ENCODE measurements around the gene GABRR3. TPM values are rescaled to one million over a fixed set of nuclear protein-coding genes. Genes with fewer than 3 reads are reported as not detected.
A peak's percentile ranks its signal among the peaks of the same experiment; 100 is the strongest.
"Not testable (repeated sequence)": the region's sequence is repeated elsewhere in the genome, so short reads cannot be mapped to it uniquely, and the experiment has no call there.

GABRR3 gene
- total RNA-seq, 2 experiments from 2014 or later = not detected

DNA sequence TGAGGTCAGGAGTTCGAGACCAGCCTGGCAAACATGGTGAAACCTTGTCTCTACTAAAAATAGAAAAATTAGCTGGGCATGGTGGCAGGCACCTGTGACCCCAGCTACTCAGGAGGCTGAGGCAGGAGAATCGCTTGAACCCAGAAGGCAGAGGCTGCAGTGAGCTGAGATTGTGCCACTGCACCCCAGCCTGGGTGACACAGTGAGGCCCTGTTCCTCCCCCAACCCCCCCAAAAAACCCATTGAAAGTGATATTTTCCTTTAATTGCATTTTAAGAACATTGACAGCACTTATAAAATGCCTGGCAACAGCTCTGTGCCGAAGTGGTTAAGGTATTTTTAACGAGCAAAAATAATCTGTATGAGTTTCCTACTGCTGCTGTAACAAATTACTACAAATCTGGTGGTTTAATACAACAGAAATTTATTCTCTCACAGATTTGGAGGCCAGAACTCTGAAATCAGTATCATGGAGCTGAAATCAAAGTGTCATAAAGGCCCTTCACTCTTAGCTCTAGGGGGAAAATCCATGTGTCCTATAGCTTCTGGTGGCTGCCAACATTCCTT is 24.1 kb downstream of the GABRR3 start:
- intact Hi-C loops (cut with micrococcal nuclease; ENCODE audit: unreplicated experiment); H3K4me2 ChIP-seq (ENCODE audit: low read length); H3K9me2 ChIP-seq (ENCODE audit: insufficient read depth, low read length); H3K9me3 ChIP-seq (ENCODE audit: low read length); H3K79me2 ChIP-seq (ENCODE audit: insufficient read depth, low read depth, low read length); H3K27ac ChIP-seq (ENCODE audit: low read depth, low read length, poor library complexity, severe bottlenecking); H2AFZ ChIP-seq (ENCODE audit: low read length); H3K4me3 ChIP-seq (ENCODE audit: low read depth, low read length, poor library complexity, severe bottlenecking); H4K20me1 ChIP-seq (ENCODE audit: insufficient read depth, low read length); H3K36me3 ChIP-seq (ENCODE audit: insufficient read depth, low read length); DNase-seq (ENCODE audit: low spot score); BruUV-seq (replicated peaks): not testable (repeated sequence)
- CTCF ChIA-PET (ENCODE audit: unreplicated experiment) = interaction anchor here (1.1 kb wide), 1 partner anchor 8 kb away, joined by 3 read pairs; no protein-coding TSS in a partner anchor
- peaks cover 12% of the 10 kb centered on the region for H3K4me1 ChIP-seq (ENCODE audit: insufficient read depth, low read length, poor library complexity, severe bottlenecking)
- POLR2A ChIA-PET = interaction anchor here (0.7 to 2.2 kb wide), 7 partner anchors 9 to 866 kb away, joined by 3 to 8 read pairs (median 4); partner anchors contain the start of gene ARL6

DNA sequence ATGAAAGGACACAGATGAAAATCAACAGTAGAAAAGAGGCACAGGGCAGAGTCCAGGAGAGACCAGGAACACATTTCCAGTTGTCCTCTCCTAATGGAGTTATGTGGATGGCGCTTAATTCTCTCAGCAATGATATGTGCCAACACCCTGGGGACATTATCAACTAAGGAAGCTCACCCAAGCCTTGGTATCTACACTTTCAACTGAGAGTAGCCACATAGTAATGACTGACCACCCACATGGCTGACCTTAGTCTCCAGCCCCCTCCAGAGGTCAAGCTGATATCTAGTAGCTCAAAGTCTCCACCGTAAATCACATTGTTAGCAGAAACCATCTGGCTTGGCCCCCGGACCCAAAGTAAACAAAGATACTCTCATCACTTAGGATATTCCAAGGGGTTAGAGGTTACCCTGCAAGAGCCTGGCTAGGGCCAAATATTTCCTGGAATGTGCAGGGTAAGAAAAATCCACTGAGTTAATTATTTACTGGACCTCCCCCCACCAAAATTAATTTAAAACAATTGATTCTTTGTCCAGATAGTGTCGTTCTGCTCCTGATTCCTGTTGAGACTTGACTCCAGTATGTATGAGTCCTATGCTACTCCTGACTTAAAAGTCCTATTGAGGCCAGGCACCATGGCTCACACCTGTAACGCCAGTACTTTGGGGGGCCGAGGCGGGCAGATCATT is 24.8 kb downstream of the GABRR3 start:
- no peak for DNase-seq (ENCODE audit: low spot score)
- CTCF ChIA-PET (ENCODE audit: unreplicated experiment) = interaction anchor here (0.6 kb wide), 1 partner anchor 55 kb away, joined by 3 read pairs; no protein-coding TSS in a partner anchor

GRCh38 chr3:98008855-98009254 is 26.3 kb downstream of the GABRR3 start:
- Histone ChIP-seq H3K36me3 (ENCODE audit: insufficient read depth, low read length) (no peaks in the 10 kb centered on the region), H3K9me3 (ENCODE audit: low read length) (no peaks in the 10 kb centered on the region), H3K4me1 (ENCODE audit: insufficient read depth, low read length, poor library complexity, severe bottlenecking) (peaks cover 13% of the 10 kb centered on the region), H3K9me2 (ENCODE audit: insufficient read depth, low read length) (no peaks in the 10 kb centered on the region), H3K27ac (ENCODE audit: low read depth, low read length, poor library complexity, severe bottlenecking) (no peak overlapping the region), H2AFZ (ENCODE audit: low read length) (peak overlapping the region; percentile 89), H3K79me2 (ENCODE audit: insufficient read depth, low read depth, low read length) (no peaks in the 10 kb centered on the region), H4K20me1 (ENCODE audit: insufficient read depth, low read length) (no peaks in the 10 kb centered on the region), H3K4me3 (ENCODE audit: low read depth, low read length, poor library complexity, severe bottlenecking) (no peak overlapping the region), H3K4me2 (ENCODE audit: low read length) (peak overlapping the region; percentile 14)
- ChIA-PET CTCF (ENCODE audit: unreplicated experiment) (interaction anchor here (1.3 kb wide), 1 partner anchor 13 kb away, joined by 4 read pairs; no protein-coding TSS in a partner anchor), POLR2A (interaction anchor here (0.6 to 1.5 kb wide), 10 partner anchors 12 to 1928 kb away, joined by 3 to 8 read pairs (median 4); no protein-coding TSS in a partner anchor)
- peak; percentile 13 for DNase-seq (ENCODE audit: low spot score)
- intact Hi-C loops (cut with micrococcal nuclease; ENCODE audit: unreplicated experiment) = no loop called here
- BruUV-seq (replicated peaks) = no TSS peak
- TF ChIP-seq CTCF (conservative IDR thresholded peaks at IDR 0.05; ENCODE audit: low read length) (no peak), EZH2phosphoT487 (IDR thresholded peaks at IDR 0.05; ENCODE audit: borderline replicate concordance, low read depth, low read length) (no peak)

More for the DNA sequence above, 24.8 kb downstream of the GABRR3 start:
- Histone ChIP-seq H3K36me3 (ENCODE audit: insufficient read depth, low read length) (no peaks in the 10 kb centered on the region), H3K79me2 (ENCODE audit: insufficient read depth, low read depth, low read length) (no peaks in the 10 kb centered on the region), H3K9me2 (ENCODE audit: insufficient read depth, low read length) (no peaks in the 10 kb centered on the region), H3K9me3 (ENCODE audit: low read length) (no peaks in the 10 kb centered on the region), H3K27ac (ENCODE audit: low read depth, low read length, poor library complexity, severe bottlenecking) (no peak overlapping the region), H3K4me1 (ENCODE audit: insufficient read depth, low read length, poor library complexity, severe bottlenecking) (peaks cover 12% of the 10 kb centered on the region), H2AFZ (ENCODE audit: low read length) (no peak overlapping the region), H3K4me3 (ENCODE audit: low read depth, low read length, poor library complexity, severe bottlenecking) (no peak overlapping the region), H3K4me2 (ENCODE audit: low read length) (no peak overlapping the region), H4K20me1 (ENCODE audit: insufficient read depth, low read length) (no peaks in the 10 kb centered on the region)
- POLR2A ChIA-PET = no interaction called here
- TF ChIP-seq CTCF (conservative IDR thresholded peaks at IDR 0.05; ENCODE audit: low read length) (no peak), EZH2phosphoT487 (IDR thresholded peaks at IDR 0.05; ENCODE audit: borderline replicate concordance, low read depth, low read length) (no peak)
- intact Hi-C loops (cut with micrococcal nuclease; ENCODE audit: unreplicated experiment) = no loop called here
- no TSS peak for BruUV-seq (replicated peaks)
